ENCODE measurements around the gene EIF4EBP3.
A peak's percentile ranks its signal among the peaks of the same experiment; 100 is the strongest.

EIF4EBP3 gene

GRCh38 chr5:140557136-140557805 is 9.8 kb downstream of the EIF4EBP3 start, which contains the start of gene SRA1:
Gene SRA1 (minus strand): TSS chr5:140557473. CDS start chr5:140557452, 21 bp downstream.
- DNase-seq (ENCODE audit: low read depth in 2 of 2) = peak; percentile 56 to 59

- DNase-seq (ENCODE audit: low read depth in 2 of 2) = no peak
Observed at GRCh38 chr5:140557965-140558364, 10.5 kb downstream of the EIF4EBP3 start.

- no peak for DNase-seq (ENCODE audit: low read depth in 2 of 2)
Observed at GRCh38 chr5:140558542-140558941, 11.1 kb downstream of the EIF4EBP3 start.

GRCh38 chr5:140560227-140560626 is 12.8 kb downstream of the EIF4EBP3 start:
- no peak for DNase-seq (ENCODE audit: low read depth in 2 of 2)

GRCh38 chr5:140561753-140562523 is 14.5 kb downstream of the EIF4EBP3 start:
- no peak for DNase-seq (ENCODE audit: low read depth in 2 of 2)

GRCh38 chr5:140563596-140563995 is 16.1 kb downstream of the EIF4EBP3 start:
- DNase-seq (ENCODE audit: low read depth in 2 of 2) = no peak

- peak; percentile 96 for DNase-seq (ENCODE audit: low read depth in 2 of 2)
Observed at GRCh38 chr5:140564196-140565023, 16.9 kb downstream of the EIF4EBP3 start, which contains the start of the genes APBB3 and SLC35A4. Gene APBB3 (minus strand): TSS chr5:140564598. CDS start chr5:140564245, 353 bp downstream. Gene SLC35A4 (plus strand): TSS chr5:140564828. CDS start chr5:140567170, 2,342 bp downstream.

GRCh38 chr5:140565024-140565779 is 17.7 kb downstream of the EIF4EBP3 start:
- no peak for DNase-seq (ENCODE audit: low read depth in 2 of 2)

- DNase-seq (ENCODE audit: low read depth in 2 of 2) = no peak
Observed at GRCh38 chr5:140565780-140566095, 18.3 kb downstream of the EIF4EBP3 start.

GRCh38 chr5:140566665-140567064 is 19.2 kb downstream of the EIF4EBP3 start:
- DNase-seq (ENCODE audit: low read depth in 2 of 2) = no peak

- no peak for DNase-seq (ENCODE audit: low read depth in 2 of 2)
Observed at GRCh38 chr5:140567136-140567818, 19.8 kb downstream of the EIF4EBP3 start.

GRCh38 chr5:140567871-140568270 is 20.4 kb downstream of the EIF4EBP3 start:
- DNase-seq (ENCODE audit: low read depth in 2 of 2) = no peak

- no peak for DNase-seq (ENCODE audit: low read depth in 2 of 2)
Observed at GRCh38 chr5:140568443-140569063, 21.1 kb downstream of the EIF4EBP3 start.

- DNase-seq (ENCODE audit: low read depth in 2 of 2) = no peak
Observed at GRCh38 chr5:140569197-140569596, 21.7 kb downstream of the EIF4EBP3 start.

- no peak for DNase-seq (ENCODE audit: low read depth in 2 of 2)
Observed at GRCh38 chr5:140570058-140570457, 22.6 kb downstream of the EIF4EBP3 start.

GRCh38 chr5:140570488-140570887 is 23.0 kb downstream of the EIF4EBP3 start:
- no peak for DNase-seq (ENCODE audit: low read depth in 2 of 2)

- no peak for DNase-seq (ENCODE audit: low read depth in 2 of 2)
Observed at GRCh38 chr5:140571105-140571504, 23.6 kb downstream of the EIF4EBP3 start.

- DNase-seq (ENCODE audit: low read depth in 2 of 2) = no peak
Observed at GRCh38 chr5:140573683-140574082, 26.2 kb downstream of the EIF4EBP3 start.

- DNase-seq (ENCODE audit: low read depth in 2 of 2) = no peak
Observed at GRCh38 chr5:140574165-140574564, 26.7 kb downstream of the EIF4EBP3 start.

GRCh38 chr5:140575309-140575708 is 27.8 kb downstream of the EIF4EBP3 start:
- no peak for DNase-seq (ENCODE audit: low read depth in 2 of 2)
